Brain microvascular endothelial cell (primary cell): ENCODE data around the gene MYL5.

Experiments
- DNase-seq: peaks from one replicate; pipeline ENCODE4 v3.0.0-alpha.2; 2020
- H3K27ac ChIP-seq: fragments of 250-450 bp; sonication (Bioruptor Pico); 2 replicates; pipeline ENCODE4 v1.5.1; 2020; ENCODE audit warnings: mild to moderate bottlenecking, moderate library complexity
- H3K27me3 ChIP-seq: fragments of 250-450 bp; sonication (Bioruptor Pico); replicated peaks from 2 replicates; pipeline ENCODE4 v1.5.1; 2020; ENCODE audit warnings: mild to moderate bottlenecking
- H3K36me3 ChIP-seq: fragments of 250-450 bp; sonication (Bioruptor Pico); replicated peaks from 2 replicates; pipeline ENCODE4 v1.5.1; 2020; ENCODE audit warnings: mild to moderate bottlenecking
- H3K4me3 ChIP-seq: 2 replicates; pipeline ENCODE4 v1.5.1; 2011; ENCODE audit warnings: low read depth, mild to moderate bottlenecking, control low read depth, low read length, moderate library complexity
- in situ Hi-C: cut with HindIII; loops from 2 replicates; pipeline ENCODE4 v1.10.0; 2017; ENCODE audit warnings: low sequenced_read_pairs, low pct_ligation_motif_present
- TF ChIP-seq, protein P1 (sequence below): IDR thresholded peaks from 2 replicates; pipeline ENCODE4 v1.5.1; 2011; ENCODE audit warnings: low read depth, mild to moderate bottlenecking, moderate library complexity, low read length, control low read depth, inconsistent platforms; ENCODE audit errors: missing control alignments

Gene MYL5

DNA sequence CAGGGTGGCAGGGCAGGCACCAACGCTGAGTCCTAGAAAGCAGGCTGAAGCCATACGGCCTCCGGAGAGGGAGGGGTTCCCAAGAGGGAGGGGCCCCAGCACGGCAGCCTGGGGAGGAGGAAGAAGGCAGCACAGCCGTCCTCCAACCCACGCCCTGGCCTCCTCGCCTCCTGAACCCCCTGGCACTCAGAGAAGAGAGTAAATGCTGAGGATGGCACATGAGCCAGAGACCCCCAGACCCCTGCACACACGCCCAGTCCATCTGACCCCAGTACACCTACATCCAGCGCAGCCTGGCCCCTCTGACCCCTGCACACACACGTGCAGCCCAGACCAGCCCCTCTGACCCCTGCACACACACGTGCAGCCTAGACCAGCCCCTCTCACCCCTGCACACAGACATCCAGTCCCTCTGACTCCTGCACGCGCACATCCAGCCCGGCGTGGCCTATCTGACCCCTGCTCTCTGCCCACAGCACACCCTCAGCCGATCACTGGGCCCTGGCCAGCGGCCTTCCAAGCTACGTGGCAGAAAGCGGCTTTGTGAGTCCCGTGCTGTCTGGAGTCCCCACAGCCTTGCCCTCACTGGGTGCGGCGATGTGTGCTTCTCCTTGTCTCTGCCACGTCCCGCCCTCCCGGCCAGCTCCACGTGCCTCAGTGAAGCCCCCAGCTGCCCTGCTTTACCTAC lies 18.7 kb upstream of the MYL5 start:
- in situ Hi-C loops, result no loop called here

DNA sequence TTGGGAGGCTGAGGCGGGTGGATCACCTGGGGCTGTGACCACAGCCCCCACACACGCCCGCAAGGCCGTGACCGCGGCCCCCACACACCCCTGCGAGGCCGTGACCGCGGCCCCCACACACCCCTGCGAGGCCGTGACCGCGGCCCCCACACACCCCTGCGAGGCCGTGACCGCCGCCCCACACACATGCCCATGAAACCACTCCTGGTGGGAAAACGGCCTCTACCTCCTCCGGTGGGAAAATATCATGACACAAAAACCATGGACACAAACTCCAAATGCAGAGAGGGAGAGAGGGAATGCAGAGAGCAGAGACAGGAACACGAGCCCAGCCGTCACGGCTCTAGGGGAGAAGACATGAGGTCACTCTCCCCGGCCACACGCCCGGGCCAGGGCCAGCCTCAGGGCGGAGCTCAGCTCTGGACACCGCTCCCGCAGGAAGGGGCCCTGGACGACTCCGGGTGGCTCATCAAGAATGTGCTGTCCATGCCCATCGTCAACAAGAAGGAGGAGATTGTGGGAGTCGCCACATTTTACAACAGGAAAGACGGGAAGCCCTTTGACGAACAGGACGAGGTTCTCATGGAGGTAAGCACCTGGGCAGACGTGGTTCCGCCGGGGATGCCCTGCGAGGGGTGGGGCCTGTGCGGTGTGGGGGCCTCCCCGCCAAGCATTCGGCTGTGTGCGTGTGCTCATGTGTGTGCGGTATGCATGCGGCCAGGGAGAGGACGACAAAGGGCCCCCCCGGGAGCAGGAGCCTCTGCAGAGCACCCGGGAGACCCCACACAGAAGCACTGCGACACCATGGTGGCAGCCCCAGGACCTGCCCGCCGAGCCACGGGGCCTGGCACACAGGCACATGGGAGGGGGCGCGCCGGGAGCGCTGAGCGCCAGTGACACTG lies 17.7 kb upstream of the MYL5 start:
- no peak for DNase-seq
- no peak overlapping the region for H3K27ac ChIP-seq
- in situ Hi-C loops, result no loop called here
- no peaks in the 10 kb centered on the region for H3K36me3 ChIP-seq
- H3K27me3 ChIP-seq, result no peaks in the 10 kb centered on the region
- TF ChIP-seq, protein P1, sequence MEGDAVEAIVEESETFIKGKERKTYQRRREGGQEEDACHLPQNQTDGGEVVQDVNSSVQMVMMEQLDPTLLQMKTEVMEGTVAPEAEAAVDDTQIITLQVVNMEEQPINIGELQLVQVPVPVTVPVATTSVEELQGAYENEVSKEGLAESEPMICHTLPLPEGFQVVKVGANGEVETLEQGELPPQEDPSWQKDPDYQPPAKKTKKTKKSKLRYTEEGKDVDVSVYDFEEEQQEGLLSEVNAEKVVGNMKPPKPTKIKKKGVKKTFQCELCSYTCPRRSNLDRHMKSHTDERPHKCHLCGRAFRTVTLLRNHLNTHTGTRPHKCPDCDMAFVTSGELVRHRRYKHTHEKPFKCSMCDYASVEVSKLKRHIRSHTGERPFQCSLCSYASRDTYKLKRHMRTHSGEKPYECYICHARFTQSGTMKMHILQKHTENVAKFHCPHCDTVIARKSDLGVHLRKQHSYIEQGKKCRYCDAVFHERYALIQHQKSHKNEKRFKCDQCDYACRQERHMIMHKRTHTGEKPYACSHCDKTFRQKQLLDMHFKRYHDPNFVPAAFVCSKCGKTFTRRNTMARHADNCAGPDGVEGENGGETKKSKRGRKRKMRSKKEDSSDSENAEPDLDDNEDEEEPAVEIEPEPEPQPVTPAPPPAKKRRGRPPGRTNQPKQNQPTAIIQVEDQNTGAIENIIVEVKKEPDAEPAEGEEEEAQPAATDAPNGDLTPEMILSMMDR, result no peak
- H3K4me3 ChIP-seq, result no peak overlapping the region

More for the DNA sequence above, 18.7 kb upstream of the MYL5 start:
- H3K27ac ChIP-seq, result no peak overlapping the region
- H3K36me3 ChIP-seq, result no peaks in the 10 kb centered on the region
- no peak overlapping the region for H3K4me3 ChIP-seq
- H3K27me3 ChIP-seq, result no peaks in the 10 kb centered on the region
- TF ChIP-seq, protein P1, result no peak
- no peak for DNase-seq

- Histone ChIP-seq H3K27ac (no peak overlapping the region), H3K27me3 (no peaks in the 10 kb centered on the region), H3K36me3 (no peaks in the 10 kb centered on the region), H3K4me3 (no peak overlapping the region)
- no peak for DNase-seq
- in situ Hi-C loops, result no loop called here
- TF ChIP-seq, protein P1, result no peak
Observed at GRCh38 chr4:657338-657833, 17.0 kb upstream of the MYL5 start.

GRCh38 chr4:657834-658667 lies 16.3 kb upstream of the MYL5 start:
- in situ Hi-C loops, result no loop called here
- no peak for DNase-seq
- no peaks in the 10 kb centered on the region for H3K27me3 ChIP-seq
- H3K4me3 ChIP-seq, result no peak overlapping the region
- H3K27ac ChIP-seq, result no peak overlapping the region
- H3K36me3 ChIP-seq, result no peaks in the 10 kb centered on the region
- TF ChIP-seq, protein P1, result no peak

GRCh38 chr4:658681-659667 lies 15.4 kb upstream of the MYL5 start:
- Histone ChIP-seq H3K4me3 (no peak overlapping the region), H3K27ac (no peak overlapping the region), H3K27me3 (peaks cover 4% of the 10 kb centered on the region), H3K36me3 (no peaks in the 10 kb centered on the region)
- in situ Hi-C loops, result no loop called here
- TF ChIP-seq, protein P1, result no peak
- DNase-seq, result no peak
